ENCODE measurements around the gene XRCC1. TPM values are rescaled to one million over a fixed set of nuclear protein-coding genes. Genes with fewer than 3 reads are reported as not detected.

The XRCC1 gene
- total RNA-seq, 1 experiment from 2014 or later, result 38.0 TPM

DNA sequence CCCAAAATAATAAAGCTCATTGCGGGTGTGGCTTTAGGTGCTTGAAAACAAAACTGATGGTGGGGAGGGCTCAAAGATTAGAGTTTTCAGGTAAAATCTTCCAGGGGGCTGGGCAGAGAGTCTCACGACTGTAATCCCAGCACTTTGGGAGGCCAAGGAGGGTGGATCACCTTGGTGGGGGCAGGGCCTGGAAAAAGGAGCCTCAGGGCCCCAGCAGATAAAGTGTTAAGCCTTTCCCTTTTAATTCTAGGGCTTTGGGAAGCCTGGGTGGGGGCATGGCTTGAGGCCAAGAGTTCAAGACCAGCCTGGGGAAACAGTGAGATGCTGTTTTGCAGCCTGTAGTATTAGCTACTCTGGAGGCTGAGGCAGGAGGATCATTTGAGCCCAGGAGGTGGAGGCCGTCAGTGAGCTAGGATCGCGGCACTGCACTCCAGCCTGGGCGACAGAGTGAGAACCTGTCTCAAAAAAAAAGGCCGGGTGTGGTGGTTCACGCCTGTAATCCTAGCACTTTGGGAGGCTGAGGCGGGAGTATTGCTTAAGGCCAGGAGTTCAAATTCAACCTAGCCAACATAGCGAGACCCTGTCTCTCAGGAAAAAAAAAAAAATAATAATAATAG is 18.9 kb upstream of the XRCC1 start:
- no peak overlapping the region for H3K27ac ChIP-seq (ENCODE audit: insufficient read length, low read depth, low read length)
- no peak overlapping the region for H4K91ac ChIP-seq (ENCODE audit: insufficient read length, low read depth, low read length)
- no peak overlapping the region for H3K9ac ChIP-seq (ENCODE audit: extremely low read depth, insufficient read length, low read length)
- no peak overlapping the region for H3T11ph ChIP-seq (ENCODE audit: low read length)
- no peak overlapping the region for H2BK15ac ChIP-seq (ENCODE audit: low read depth, low read length)
- peak overlapping the region in 1 of 2 experiments; percentile 95; a peak in 4 of 5 replicates for H3K4me3 Mint-ChIP-seq
- H3K4me1 Mint-ChIP-seq, result peaks cover 18 to 25% of the 10 kb centered on the region in 2 experiments
- H2BK120ac ChIP-seq (ENCODE audit: low read depth, low read length, poor library complexity, severe bottlenecking), result no peak overlapping the region
- no peak overlapping the region for H3K27ac Mint-ChIP-seq
- DNase-seq, result no peak
- H3K9me3 ChIP-seq (ENCODE audit: control insufficient read depth, low read depth, low read length), result no peaks in the 10 kb centered on the region
- no peak for TF ChIP-seq CTCF (conservative IDR thresholded peaks at IDR 0.05)
- H3K23ac ChIP-seq (ENCODE audit: insufficient read length, low read depth, low read length), result no peak overlapping the region
- no peak overlapping the region for H4K5ac ChIP-seq (ENCODE audit: insufficient read length, low read depth, low read length)
- H3K9me3 Mint-ChIP-seq, result no peaks in the 10 kb centered on the region; a peak in 1 of 5 replicates
- no peak overlapping the region for H3K56ac ChIP-seq (ENCODE audit: insufficient read length, low read depth, low read length)
- H3K4me1 ChIP-seq (ENCODE audit: insufficient read depth, low read length), result 0 out of 2 replicates have a peak, but pooled peaks cover 3% of the 10 kb centered on the region
- no peak overlapping the region for H3K18ac ChIP-seq (ENCODE audit: insufficient read length, low read depth, low read length)
- H3K79me2 ChIP-seq (ENCODE audit: insufficient read depth, low read length), result peaks cover 4% of the 10 kb centered on the region; the same call in 1 of the 2 replicates
- H3K4me2 ChIP-seq (ENCODE audit: insufficient read depth, insufficient read length, low read length), result no peak overlapping the region
- no peaks in the 10 kb centered on the region for H4K20me1 ChIP-seq (ENCODE audit: control insufficient read depth, insufficient read depth, insufficient read length)
- no peak overlapping the region for H4K8ac ChIP-seq (replicated peaks; ENCODE audit: insufficient read length, low read depth, low read length)
- H2BK12ac ChIP-seq (ENCODE audit: insufficient read length, low read depth, low read length), result no peak overlapping the region
- no peaks in the 10 kb centered on the region for H3K27me3 ChIP-seq (ENCODE audit: insufficient read depth, low read length)
- no peak overlapping the region for H2BK5ac ChIP-seq (ENCODE audit: insufficient read length, low read length)
- peaks cover 20% of the 10 kb centered on the region for H3K23me2 ChIP-seq (ENCODE audit: insufficient read length, low read depth, low read length, poor library complexity, severe bottlenecking)
- H2AK5ac ChIP-seq (ENCODE audit: insufficient read length, low read length), result no peak overlapping the region
- H2BK20ac ChIP-seq (ENCODE audit: low read depth, low read length, poor library complexity, severe bottlenecking), result no peak overlapping the region
- no peak overlapping the region for H3K14ac ChIP-seq (ENCODE audit: insufficient read depth, low read length)
- no peak overlapping the region for H3K4ac ChIP-seq (ENCODE audit: low read depth, low read length)
- no peaks in the 10 kb centered on the region for H3K27me3 Mint-ChIP-seq (ENCODE audit: low read depth)
- no peaks in the 10 kb centered on the region for H3K79me1 ChIP-seq (ENCODE audit: insufficient read depth, low read depth, low read length, poor library complexity, severe bottlenecking)
- H2AFZ ChIP-seq (ENCODE audit: low read length), result no peak overlapping the region
- peaks cover 16 to 39% (median 35%) of the 10 kb centered on the region in 3 experiments for H3K36me3 Mint-ChIP-seq (ENCODE audit: insufficient read depth in 1 of 3, low read depth in 3 of 3)
- WGBS (ENCODE audit: extremely low coverage, insufficient read length, low lambda C conversion rate), result no CpG with 5 or more reads among the region's 10 CpGs

Data from H9 (cell line).